Naive B cell (primary cell): Measurements from ENCODE around the gene GGA1. TPM values are rescaled to one million over a fixed set of nuclear protein-coding genes. Genes with fewer than 3 reads are reported as not detected.
A peak's percentile ranks its signal among the peaks of the same experiment; 100 is the strongest.

Source experiments
- ATAC-seq, 2 donors: fragments of 150-1000 bp; cut with Tn5 transposase; 2 replicates each; pipeline ENCODE4 v1.10.0; 2021; ENCODE audit warnings: low read depth in 2 of 2, mild to moderate bottlenecking in 2 of 2, moderate library complexity in 2 of 2
- DNase-seq: peaks from one replicate; pipeline ENCODE4 v3.0.0; 2022
- H3K27ac Mint-ChIP-seq, 6 donors: one replicate each; pipeline ENCODE4 v1.8.0; 2020 to 2022; ENCODE audit warnings: mild to moderate bottlenecking in 6 of 6, mixed read lengths in 6 of 6, moderate library complexity in 5 of 6, inconsistent platforms in 2 of 6
- H3K27me3 Mint-ChIP-seq, 3 donors: one replicate each; pipeline ENCODE4 v1.8.0; 2021 to 2022; ENCODE audit warnings: mixed read lengths in 3 of 3, mild to moderate bottlenecking in 1 of 3
- H3K36me3 Mint-ChIP-seq, 2 donors: one replicate each; pipeline ENCODE4 v1.8.0; 2020 to 2022; ENCODE audit warnings: mixed read lengths in 2 of 2, inconsistent platforms in 1 of 2, mild to moderate bottlenecking in 1 of 2
- H3K4me1 Mint-ChIP-seq, 3 donors: one replicate each; pipeline ENCODE4 v1.8.0; 2020 to 2022; ENCODE audit warnings: mixed read lengths in 3 of 3, inconsistent platforms in 1 of 3, mild to moderate bottlenecking in 1 of 3, moderate library complexity in 1 of 3
- H3K4me3 Mint-ChIP-seq, 8 donors: one replicate each; pipeline ENCODE4 v1.8.0; 2020 to 2022; ENCODE audit warnings: mild to moderate bottlenecking in 8 of 8, mixed read lengths in 8 of 8, moderate library complexity in 8 of 8, inconsistent platforms in 2 of 8
- H3K9me3 Mint-ChIP-seq, 7 donors: one replicate each; pipeline ENCODE4 v1.8.0; 2020 to 2022; ENCODE audit warnings: mixed read lengths in 7 of 7, mild to moderate bottlenecking in 5 of 7, inconsistent platforms in 2 of 7, moderate library complexity in 1 of 7
- polyA plus RNA-seq, 6 donors: library from polyadenylated mRNA; unstranded; fragments of 300-500 nt; fragmentation: Illumina TruSeq; gene quantifications; one replicate each; pipeline ENCODE4 v1.2.3, GENCODE V29; 2021; ENCODE audit warnings: low read depth in 6 of 6

Gene GGA1
- polyA plus RNA-seq, 6 donors from 2014 or later, result 15.5 to 28.9 (median 24.2) TPM

GRCh38 chr22:37672206-37672919 lies 63.7 kb downstream of the GGA1 start:
- DNase-seq (no peak), ATAC-seq (no peak)
- no peaks in the 10 kb centered on the region for H3K27me3 Mint-ChIP-seq
- peaks cover 38 to 53% (median 45%) of the 10 kb centered on the region in 3 donors for H3K4me1 Mint-ChIP-seq
- H3K36me3 Mint-ChIP-seq, result no peaks in the 10 kb centered on the region
- no peaks in the 10 kb centered on the region for H3K9me3 Mint-ChIP-seq
- H3K27ac Mint-ChIP-seq, result peak overlapping the region in 5 of 6 donors; percentile 38 to 93 (median 74)
- peak overlapping the region in 7 of 8 donors; percentile 46 to 84 (median 69) for H3K4me3 Mint-ChIP-seq

- no peak for DNase-seq
- peaks cover 41 to 55% (median 47%) of the 10 kb centered on the region in 3 donors for H3K4me1 Mint-ChIP-seq
- H3K27ac Mint-ChIP-seq, result peak overlapping the region in 2 of 6 donors; percentile 60 to 89
- H3K4me3 Mint-ChIP-seq, result peak overlapping the region in 3 of 8 donors; percentile 15 to 60 (median 21)
- no peaks in the 10 kb centered on the region for H3K36me3 Mint-ChIP-seq
- no peaks in the 10 kb centered on the region for H3K9me3 Mint-ChIP-seq
- H3K27me3 Mint-ChIP-seq, result no peaks in the 10 kb centered on the region
- no peak for ATAC-seq
Measured at GRCh38 chr22:37672920-37673455, 64.4 kb downstream of the GGA1 start.

GRCh38 chr22:37674248-37674647 lies 65.6 kb downstream of the GGA1 start:
- no peak for ATAC-seq
- peak overlapping the region in 7 of 8 donors; percentile 58 to 94 (median 74) for H3K4me3 Mint-ChIP-seq

GRCh38 chr22:37674951-37675929 lies 66.6 kb downstream of the GGA1 start, which contains the start of gene LGALS1:
LGALS1 (plus strand) TSS chr22:37675636; CDS start chr22:37675703, 67 bp downstream.
- Mint-ChIP-seq H3K4me1 (peaks cover 44 to 55% (median 49%) of the 10 kb centered on the region in 3 donors), H3K27me3 (no peaks in the 10 kb centered on the region), H3K27ac (peak within 1 kb of the TSS; percentile 90 to 100 (median 98)), H3K36me3 (no peaks in the 10 kb centered on the region), H3K4me3 (peak within 1 kb of the TSS; percentile 86 to 96 (median 92)), H3K9me3 (no peaks in the 10 kb centered on the region)
- peak; percentile 55 for DNase-seq
- ATAC-seq, result peak; percentile 13

More at GRCh38 chr22:37674248-37674647, 65.6 kb downstream of the GGA1 start:
- Mint-ChIP-seq H3K36me3 (no peaks in the 10 kb centered on the region), H3K27ac (peak overlapping the region in 2 of 6 donors; percentile 60 to 70), H3K27me3 (no peaks in the 10 kb centered on the region), H3K4me1 (peaks cover 44 to 55% (median 49%) of the 10 kb centered on the region in 3 donors), H3K9me3 (no peaks in the 10 kb centered on the region)
- DNase-seq, result no peak

- Mint-ChIP-seq H3K4me1 (peaks cover 42 to 58% (median 47%) of the 10 kb centered on the region in 3 donors), H3K4me3 (peak overlapping the region; percentile 86 to 96 (median 92)), H3K27me3 (no peaks in the 10 kb centered on the region), H3K36me3 (no peaks in the 10 kb centered on the region), H3K9me3 (no peaks in the 10 kb centered on the region), H3K27ac (peak overlapping the region; percentile 90 to 100 (median 98))
- DNase-seq (no peak), ATAC-seq (no peak)
Measured at GRCh38 chr22:37675930-37676735, 67.5 kb downstream of the GGA1 start.

GRCh38 chr22:37676736-37677492 lies 68.3 kb downstream of the GGA1 start:
- no peaks in the 10 kb centered on the region for H3K9me3 Mint-ChIP-seq
- peak overlapping the region; percentile 96 to 100 (median 99) for H3K27ac Mint-ChIP-seq
- no peaks in the 10 kb centered on the region for H3K27me3 Mint-ChIP-seq
- H3K4me1 Mint-ChIP-seq, result peaks cover 49 to 64% (median 50%) of the 10 kb centered on the region in 3 donors
- peak; percentile 94 for DNase-seq
- H3K4me3 Mint-ChIP-seq, result peak overlapping the region; percentile 86 to 96 (median 92)
- H3K36me3 Mint-ChIP-seq, result no peaks in the 10 kb centered on the region
- ATAC-seq, result peak; percentile 84 to 85

- peak overlapping the region; percentile 96 to 100 (median 99) for H3K27ac Mint-ChIP-seq
- H3K4me1 Mint-ChIP-seq, result peaks cover 43 to 58% (median 46%) of the 10 kb centered on the region in 3 donors
- H3K4me3 Mint-ChIP-seq, result peak overlapping the region; percentile 86 to 96 (median 92)
- no peaks in the 10 kb centered on the region for H3K9me3 Mint-ChIP-seq
- H3K27me3 Mint-ChIP-seq, result no peaks in the 10 kb centered on the region
- no peaks in the 10 kb centered on the region for H3K36me3 Mint-ChIP-seq
- no peak for DNase-seq
- ATAC-seq, result peak; percentile 55 to 59
Measured at GRCh38 chr22:37677493-37677974, 68.9 kb downstream of the GGA1 start.

GRCh38 chr22:37678372-37678771 lies 69.7 kb downstream of the GGA1 start:
- DNase-seq (no peak), ATAC-seq (no peak)
- H3K27ac Mint-ChIP-seq, result peak overlapping the region in 4 of 6 donors; percentile 67 to 96 (median 88)
- peaks cover 38 to 51% (median 40%) of the 10 kb centered on the region in 3 donors for H3K4me1 Mint-ChIP-seq
- H3K36me3 Mint-ChIP-seq, result no peaks in the 10 kb centered on the region
- no peaks in the 10 kb centered on the region for H3K9me3 Mint-ChIP-seq
- no peaks in the 10 kb centered on the region for H3K27me3 Mint-ChIP-seq
- peak overlapping the region in 1 of 8 donors; percentile 6 for H3K4me3 Mint-ChIP-seq

GRCh38 chr22:37679670-37680069 lies 71.0 kb downstream of the GGA1 start:
- Mint-ChIP-seq H3K4me1 (peaks cover 31 to 39% (median 31%) of the 10 kb centered on the region in 3 donors), H3K27me3 (no peaks in the 10 kb centered on the region), H3K4me3 (peak overlapping the region in 3 of 8 donors; percentile 26 to 73 (median 47)), H3K9me3 (no peaks in the 10 kb centered on the region), H3K27ac (peak overlapping the region; percentile 21 to 76 (median 50)), H3K36me3 (no peaks in the 10 kb centered on the region)
- ATAC-seq, result no peak
- DNase-seq, result no peak

- peaks cover 25 to 35% (median 26%) of the 10 kb centered on the region in 3 donors for H3K4me1 Mint-ChIP-seq
- DNase-seq, result no peak
- no peaks in the 10 kb centered on the region for H3K27me3 Mint-ChIP-seq
- no peak for ATAC-seq
- H3K4me3 Mint-ChIP-seq, result peak overlapping the region in 2 of 8 donors; percentile 29 to 73
- no peaks in the 10 kb centered on the region for H3K36me3 Mint-ChIP-seq
- no peaks in the 10 kb centered on the region for H3K9me3 Mint-ChIP-seq
- peak overlapping the region in 3 of 6 donors; percentile 49 to 78 (median 54) for H3K27ac Mint-ChIP-seq
Measured at GRCh38 chr22:37680191-37680851, 71.7 kb downstream of the GGA1 start.

GRCh38 chr22:37681001-37681424 lies 72.4 kb downstream of the GGA1 start:
- Mint-ChIP-seq H3K4me3 (peak overlapping the region in 1 of 8 donors; percentile 35), H3K4me1 (peaks cover 24 to 35% (median 28%) of the 10 kb centered on the region in 3 donors), H3K27ac (peak overlapping the region in 3 of 6 donors; percentile 47 to 70 (median 57)), H3K27me3 (no peaks in the 10 kb centered on the region), H3K9me3 (no peaks in the 10 kb centered on the region), H3K36me3 (no peaks in the 10 kb centered on the region)
- DNase-seq (no peak), ATAC-seq (no peak)
